HepG2 (cell line): ENCODE measurements around the gene KITLG.

Source experiments
- CTCF ChIP-seq: sonication (generic); formaldehyde crosslinking; IDR thresholded peaks from 2 replicates; pipeline ENCODE4 v1.5.0; 2020; ENCODE audit warnings: mild to moderate bottlenecking, missing genetic modification reagents, moderate library complexity
- NR1H2 ChIP-seq: sonication (generic); formaldehyde crosslinking; IDR thresholded peaks from 2 replicates; pipeline ENCODE4 v1.8.1; 2022; ENCODE audit warnings: low read depth, missing genetic modification reagents, borderline replicate concordance
- ZNF317 ChIP-seq: sonication (generic); formaldehyde crosslinking; IDR thresholded peaks from 2 replicates; pipeline ENCODE4 v1.5.0; 2020; ENCODE audit warnings: mild to moderate bottlenecking, missing genetic modification reagents

- no peak for TF ChIP-seq CTCF (CRISPR knock-in tag)
- no peak for TF ChIP-seq NR1H2
- no peak for TF ChIP-seq ZNF317 (CRISPR knock-in tag)
Measured at GRCh38 chr12:88490425-88490824, 89.8 kb downstream of the KITLG start.
